Motor neuron (in vitro differentiated cells): Measurements from ENCODE around the gene NPAS1. TPM values are rescaled to one million over a fixed set of nuclear protein-coding genes. Genes with fewer than 3 reads are reported as not detected.
"Not testable (repeated sequence)": the region's sequence is repeated elsewhere in the genome, so short reads cannot be mapped to it uniquely, and the experiment has no call there.

ENCODE experiments used
- ATAC-seq, 8 experiments: fragments of 200-7000 bp; cut with Tn5 transposase; replicated peaks in 6 of 8; 2 replicates each; pipeline ENCODE4 v1.8.0; 2021; ENCODE audit warnings: mild to moderate bottlenecking in 8 of 8, moderate library complexity in 8 of 8
- H3K27ac ChIP-seq, 2 donors: fragments of 250-450 bp; sonication (Bioruptor Pico); 2 replicates each; pipeline ENCODE4 v1.9.0; 2021; ENCODE audit warnings: antibody characterized with exemption in 2 of 2, mild to moderate bottlenecking in 2 of 2, moderate library complexity in 1 of 2
- H3K4me1 ChIP-seq, 2 donors: fragments of 250-450 bp; sonication (Bioruptor Pico); replicated peaks in 1 of 2; 2 replicates each; pipeline ENCODE4 v1.6.1; 2021; ENCODE audit warnings: antibody characterized with exemption in 2 of 2, mild to moderate bottlenecking in 2 of 2, moderate library complexity in 1 of 2
- H3K4me3 ChIP-seq, 5 donors: fragments of 250-450 bp; sonication (Bioruptor Pico); 2 replicates each; pipeline ENCODE4 v1.9.0; 2021; ENCODE audit warnings: antibody characterized with exemption in 5 of 5, mild to moderate bottlenecking in 5 of 5, moderate library complexity in 4 of 5
- WGBS, 10 experiments: fragments of 450-650 bp; shearing (Covaris generic); methylation state at CpG; one replicate each; pipeline ENCODE4 v1.0.0; 2022; 5-methylcytosine and 5-hydroxymethylcytosine counted together
- in situ Hi-C, 9 experiments: fragments of 400-800 bp; cut with MboI; loops; one replicate each; pipeline ENCODE4 v1.15.0; 2021; ENCODE audit warnings: low sequenced_read_pairs in 9 of 9, low pct_unique_long_range_greater_than_20kb in 2 of 9; ENCODE audit not compliant: unreplicated experiment in 9 of 9
- total RNA-seq, 8 experiments: library from RNA; unstranded; fragments of 300-600 nt; gene quantifications; 2 replicates each; pipeline versions ENCODE4 v1.2.3 to v1.2.4, GENCODE V29; 2022

Gene NPAS1
- total RNA-seq, 8 experiments from 2014 or later, result 0.63 to 3.8 (median 1.6) TPM

DNA sequence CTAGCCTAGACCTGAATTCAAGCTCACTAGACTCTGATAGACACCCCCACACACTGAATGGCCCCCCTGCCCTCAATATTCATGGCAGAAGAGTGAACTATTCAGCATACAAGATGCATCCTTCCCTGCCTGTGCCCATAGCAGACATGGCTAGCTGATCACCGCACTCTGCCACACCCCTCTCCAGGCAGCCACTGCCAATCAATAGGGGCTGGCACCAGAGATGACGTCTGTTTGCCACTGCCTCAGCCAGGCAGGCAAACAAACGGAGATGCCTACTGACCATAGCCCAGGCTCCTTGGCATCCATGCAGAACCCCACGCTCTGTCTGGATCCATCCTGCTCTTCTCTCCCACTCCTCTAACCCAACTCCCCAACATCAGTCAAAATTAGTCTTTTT is 13.8 kb upstream of the NPAS1 start:
- Histone ChIP-seq H3K4me3 (no peak overlapping the region), H3K27ac (no peak overlapping the region), H3K4me1 (peaks cover 10 to 14% of the 10 kb centered on the region in 2 donors)
- WGBS, 10 experiments, result 33 to 100% (median 100%) methylated on average over 1 to 3 of the region's 4 CpGs; no CpG with 5 or more reads in 3 of the 10 experiments
- peak in 1 of 8 experiments; percentile 42 for ATAC-seq
- in situ Hi-C loops, result no loop called here

DNA sequence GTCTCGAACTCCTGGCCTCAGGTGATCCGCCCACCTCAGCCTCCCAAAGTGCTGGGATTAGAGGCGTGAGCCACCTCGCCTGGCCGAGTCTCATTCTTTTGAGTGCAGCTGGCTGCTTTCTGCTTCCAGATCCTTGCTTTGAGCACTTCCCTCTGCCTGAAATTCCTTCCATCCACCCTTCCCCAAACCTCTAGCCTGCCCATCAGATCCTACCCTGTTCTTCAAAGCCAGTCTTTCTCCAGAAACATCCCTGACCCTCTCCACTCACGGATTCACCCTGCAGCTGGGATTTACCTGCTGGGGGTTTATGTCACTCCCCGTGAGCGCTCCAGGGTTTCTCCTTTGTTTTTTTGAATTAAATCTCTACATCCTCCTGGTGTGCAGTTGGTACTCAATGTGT is 13.1 kb upstream of the NPAS1 start:
- WGBS, 10 experiments, result 60 to 100% (median 74%) methylated on average over 1 to 5 of the region's 8 CpGs; no CpG with 5 or more reads in 2 of the 10 experiments

DNA sequence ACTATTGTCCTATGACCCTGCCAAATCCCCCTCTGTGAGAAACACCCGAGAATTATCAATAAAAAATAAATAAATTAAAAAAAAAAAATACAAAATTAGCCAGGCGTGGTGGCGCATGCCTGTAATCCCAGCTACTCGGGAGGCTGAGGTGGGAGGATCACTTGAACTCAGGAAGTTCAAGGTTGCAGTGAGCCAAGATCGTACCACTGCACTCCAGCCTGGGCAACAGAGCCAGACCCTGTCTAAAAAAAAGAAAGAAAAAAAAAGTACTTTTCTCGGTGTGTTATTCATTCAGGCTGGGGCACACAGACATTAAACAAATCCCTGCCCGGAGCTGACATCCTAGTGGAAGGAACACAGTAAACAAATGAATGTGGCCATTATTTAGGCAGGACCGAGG is 9.1 kb upstream of the NPAS1 start:
- H3K27ac ChIP-seq, ATAC-seq, H3K4me3 ChIP-seq, in situ Hi-C loops, H3K4me1 ChIP-seq: not testable (repeated sequence)
- 42 to 95% (median 81%) methylated on average over 2 to 6 of the region's 8 CpGs; no CpG with 5 or more reads in 4 of the 10 experiments for WGBS, 10 experiments

More for the DNA sequence above, 13.1 kb upstream of the NPAS1 start:
- Histone ChIP-seq H3K27ac (no peak overlapping the region), H3K4me1 (peaks cover 10 to 14% of the 10 kb centered on the region in 2 donors), H3K4me3 (no peak overlapping the region)
- in situ Hi-C loops, result no loop called here
- no peak for ATAC-seq

DNA sequence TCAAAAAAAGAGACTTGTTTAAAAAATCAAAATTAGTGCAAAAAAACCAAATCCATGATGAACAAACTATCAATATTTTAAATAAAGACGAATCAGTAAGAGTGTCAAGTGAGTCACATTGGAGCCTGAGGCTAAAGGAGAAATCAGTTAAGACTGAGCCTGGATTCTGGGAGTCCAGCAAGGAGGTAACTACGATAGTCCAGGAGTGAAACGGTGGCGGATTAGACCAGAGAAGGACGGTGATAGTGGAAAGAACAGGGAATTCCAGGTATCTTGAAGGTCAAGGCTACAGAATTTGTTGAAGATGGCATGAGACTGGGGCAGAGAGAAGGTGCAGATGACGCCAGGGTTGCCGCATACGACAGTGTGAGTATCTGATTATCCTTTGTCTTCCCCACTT is 7.0 kb upstream of the NPAS1 start:
- no peak overlapping the region for H3K4me3 ChIP-seq
- 5 to 69% (median 26%) methylated on average over 2 to 8 of the region's 8 CpGs; no CpG with 5 or more reads in 2 of the 10 experiments for WGBS, 10 experiments
- peak in 3 of 8 experiments; percentile 22 to 50 (median 35) for ATAC-seq
- in situ Hi-C loops, result no loop called here
- no peak overlapping the region for H3K27ac ChIP-seq
- H3K4me1 ChIP-seq, result no peaks in the 10 kb centered on the region

DNA sequence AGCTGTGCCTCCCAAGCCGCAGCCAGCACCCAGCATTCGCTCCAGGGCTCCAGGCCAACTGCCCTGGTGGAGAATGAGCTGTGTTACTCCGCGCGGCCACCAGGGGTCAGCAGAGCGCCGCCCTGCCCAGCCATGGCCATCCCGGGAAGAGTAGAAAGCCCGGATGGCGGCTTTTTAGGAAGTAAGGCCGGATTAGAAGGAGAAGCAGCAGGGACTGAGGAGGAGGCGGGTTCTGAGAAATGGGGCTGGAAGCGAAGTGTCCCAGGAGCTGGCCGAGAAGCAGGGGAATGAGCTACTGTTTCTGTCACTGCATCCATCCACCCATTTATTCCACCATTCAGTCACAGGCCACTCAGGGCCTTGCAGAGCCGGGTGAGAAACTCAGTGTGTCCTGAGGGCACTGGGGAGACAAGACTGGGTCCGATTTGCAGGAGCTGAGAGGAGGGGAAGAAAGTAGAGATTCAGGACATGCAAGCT is 6.6 kb upstream of the NPAS1 start:
- Histone ChIP-seq H3K4me1 (no peaks in the 10 kb centered on the region), H3K4me3 (no peak overlapping the region), H3K27ac (no peak overlapping the region)
- in situ Hi-C loops, result no loop called here
- ATAC-seq, result peak; percentile 91 to 97 (median 96)
- WGBS, 10 experiments, result 0 to 62% (median 2%) methylated on average over 2 to 14 of the region's 16 CpGs; no CpG with 5 or more reads in 4 of the 10 experiments

DNA sequence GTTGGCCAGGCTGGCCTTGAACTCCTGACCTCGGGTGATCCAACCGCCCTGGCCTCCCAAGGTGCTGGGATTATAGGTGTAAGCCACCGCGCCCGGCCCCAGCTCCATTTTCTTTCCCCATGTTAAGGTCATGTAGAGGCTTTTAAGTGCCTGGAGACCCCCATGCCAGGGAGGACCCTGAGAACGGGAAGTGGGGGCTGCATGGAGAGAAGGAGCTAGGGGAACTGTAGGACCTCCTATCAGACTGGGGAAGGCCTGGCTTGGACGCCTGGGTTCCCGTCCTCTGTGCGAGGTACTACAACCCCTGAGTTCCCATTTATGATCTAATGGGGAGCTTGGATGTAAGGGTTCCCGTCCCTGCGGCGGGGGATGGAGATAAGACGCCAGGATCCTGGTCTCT is 714 bp upstream of the NPAS1 start:
- ATAC-seq, result no peak
- no peak overlapping the region for H3K4me3 ChIP-seq
- H3K4me1 ChIP-seq, result peaks cover 14 to 21% of the 10 kb centered on the region in 2 donors
- in situ Hi-C loops, result no loop called here
- H3K27ac ChIP-seq, result no peak overlapping the region
- 20 to 57% (median 40%) methylated on average over 2 to 10 of the region's 13 CpGs; no CpG with 5 or more reads in 5 of the 10 experiments for WGBS, 10 experiments

DNA sequence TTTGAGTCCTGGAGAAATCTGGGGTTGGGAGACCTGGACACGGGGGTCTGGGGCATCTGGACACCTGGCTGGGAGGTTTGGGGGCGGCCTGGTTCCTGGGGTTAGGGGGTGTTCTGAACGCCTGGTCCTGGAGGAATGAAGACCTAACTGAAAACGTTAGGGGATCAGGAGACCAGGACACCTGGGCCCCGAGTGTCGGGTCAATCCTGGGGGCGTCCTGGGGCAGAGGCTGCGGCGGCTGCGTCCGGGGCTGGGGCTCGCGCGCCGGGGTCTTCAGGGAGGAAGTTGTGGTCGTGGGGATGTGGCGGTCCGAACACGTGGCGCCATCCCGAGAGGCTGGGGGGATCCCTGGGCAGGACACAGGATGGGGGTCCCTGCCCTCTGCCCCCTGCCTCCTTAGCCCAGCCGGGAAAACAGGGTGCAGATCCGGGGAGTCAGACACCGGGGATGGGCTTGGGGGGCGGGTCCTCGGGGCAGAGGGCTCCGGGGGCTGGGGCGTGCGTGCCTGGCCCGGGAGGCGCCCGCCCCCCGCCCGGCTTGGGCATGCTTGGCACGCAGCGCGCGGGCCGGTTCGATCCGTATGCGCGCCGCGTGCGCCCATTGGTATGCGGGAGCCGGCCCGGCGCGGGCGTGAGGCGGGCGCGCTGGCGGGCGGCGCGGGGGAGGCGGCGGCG is 632 bp downstream of the NPAS1 start:
- Histone ChIP-seq H3K27ac (no peak overlapping the region), H3K4me3 (peak overlapping the region; percentile 19 to 33 (median 29)), H3K4me1 (peaks cover 14 to 21% of the 10 kb centered on the region in 2 donors)
- in situ Hi-C loops, result no loop called here
- WGBS, 10 experiments, result no CpG with 5 or more reads among the region's 62 CpGs
- ATAC-seq, result peak; percentile 13 to 47 (median 33)

DNA sequence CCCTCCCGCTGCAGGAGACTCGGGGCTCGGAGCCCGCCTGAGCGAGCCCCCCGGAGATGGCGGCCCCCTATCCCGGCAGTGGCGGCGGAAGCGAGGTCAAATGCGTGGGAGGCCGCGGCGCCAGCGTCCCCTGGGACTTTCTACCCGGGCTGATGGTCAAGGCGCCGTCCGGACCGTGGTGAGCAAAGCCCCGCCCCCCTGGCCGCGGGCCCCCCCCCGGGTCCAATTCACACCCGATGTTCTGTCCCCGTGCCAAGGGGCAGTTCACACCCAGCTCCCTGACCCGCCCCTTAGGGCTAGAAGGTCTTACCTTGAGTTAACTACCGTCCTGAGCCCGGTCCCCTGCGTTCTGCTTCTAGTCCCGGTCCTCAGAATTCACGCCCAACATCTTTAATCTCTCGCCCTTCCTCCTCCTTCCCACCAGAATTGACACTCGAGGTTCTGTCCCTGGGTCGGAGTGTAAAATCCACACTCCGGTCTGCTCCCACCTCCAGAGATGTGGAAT is 1.4 kb downstream of the NPAS1 start:
- 0% methylated on average over 1 to 2 of the region's 37 CpGs; no CpG with 5 or more reads in 8 of the 10 experiments for WGBS, 10 experiments
- peak; percentile 8 to 41 (median 20) for ATAC-seq
- in situ Hi-C loops, result no loop called here

DNA sequence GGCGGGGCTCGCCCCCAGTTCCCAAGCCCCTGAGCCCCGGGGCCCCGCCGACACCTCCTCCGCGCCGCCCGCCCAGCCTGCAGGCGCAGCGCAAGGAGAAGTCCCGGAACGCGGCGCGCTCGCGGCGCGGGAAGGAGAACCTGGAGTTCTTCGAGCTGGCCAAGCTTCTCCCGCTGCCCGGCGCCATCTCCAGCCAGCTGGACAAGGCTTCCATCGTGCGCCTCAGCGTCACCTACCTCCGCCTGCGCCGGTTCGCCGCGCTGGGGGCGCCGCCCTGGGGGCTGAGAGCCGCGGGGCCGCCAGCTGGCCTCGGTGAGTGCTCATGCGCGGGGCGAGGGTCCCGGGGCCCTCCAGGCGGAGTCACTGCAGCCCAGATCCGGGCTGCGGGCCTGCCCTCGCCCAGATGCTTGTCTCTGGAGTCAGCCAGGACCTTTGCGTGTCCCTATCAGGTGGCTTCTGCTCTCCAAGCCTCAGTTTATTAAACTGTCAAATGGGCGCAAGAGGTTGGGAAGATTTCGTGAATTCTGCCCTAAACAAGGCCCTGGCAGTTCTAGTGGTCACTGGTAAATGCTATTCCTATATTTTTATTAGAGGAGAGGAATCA is 2.0 kb downstream of the NPAS1 start:
- ATAC-seq, result peak in 2 of 8 experiments; percentile 22 to 45
- Histone ChIP-seq H3K4me1 (peaks cover 14 to 21% of the 10 kb centered on the region in 2 donors), H3K27ac (no peak overlapping the region), H3K4me3 (peak overlapping the region in 2 of 5 donors; percentile 29 to 33)
- in situ Hi-C loops, result no loop called here
- WGBS, 10 experiments, result 0 to 20% (median 10%) methylated on average over 1 to 5 of the region's 50 CpGs; no CpG with 5 or more reads in 7 of the 10 experiments

More for the DNA sequence above, 1.4 kb downstream of the NPAS1 start:
- no peak overlapping the region for H3K27ac ChIP-seq
- peaks cover 14 to 21% of the 10 kb centered on the region in 2 donors for H3K4me1 ChIP-seq
- peak overlapping the region; percentile 19 to 33 (median 29) for H3K4me3 ChIP-seq

DNA sequence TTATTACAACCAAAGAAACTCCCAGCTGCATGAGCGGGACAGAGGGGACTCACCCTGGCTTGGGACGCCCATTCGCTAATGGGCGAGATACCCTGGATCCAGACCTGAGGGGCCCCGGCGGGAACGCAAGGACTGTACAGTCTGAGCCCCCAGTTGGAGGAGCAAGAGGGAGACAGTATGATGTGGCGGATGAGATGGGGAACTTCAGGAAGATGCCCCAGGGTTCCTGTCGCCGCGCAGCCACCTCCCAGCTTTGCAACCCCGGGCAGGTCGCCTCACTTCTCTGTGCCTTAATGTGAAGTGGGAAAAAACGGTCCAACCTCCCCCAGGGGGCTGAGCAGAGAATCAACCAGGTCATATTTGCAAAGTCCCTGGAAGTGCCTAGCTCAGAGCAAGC is 2.5 kb downstream of the NPAS1 start:
- Histone ChIP-seq H3K4me1 (peaks cover 14 to 21% of the 10 kb centered on the region in 2 donors), H3K27ac (no peak overlapping the region), H3K4me3 (no peak overlapping the region)
- no peak for ATAC-seq
- in situ Hi-C loops, result no loop called here
- WGBS, 10 experiments, result 31 to 77% (median 58%) methylated on average over 4 to 9 of the region's 14 CpGs; no CpG with 5 or more reads in 7 of the 10 experiments

DNA sequence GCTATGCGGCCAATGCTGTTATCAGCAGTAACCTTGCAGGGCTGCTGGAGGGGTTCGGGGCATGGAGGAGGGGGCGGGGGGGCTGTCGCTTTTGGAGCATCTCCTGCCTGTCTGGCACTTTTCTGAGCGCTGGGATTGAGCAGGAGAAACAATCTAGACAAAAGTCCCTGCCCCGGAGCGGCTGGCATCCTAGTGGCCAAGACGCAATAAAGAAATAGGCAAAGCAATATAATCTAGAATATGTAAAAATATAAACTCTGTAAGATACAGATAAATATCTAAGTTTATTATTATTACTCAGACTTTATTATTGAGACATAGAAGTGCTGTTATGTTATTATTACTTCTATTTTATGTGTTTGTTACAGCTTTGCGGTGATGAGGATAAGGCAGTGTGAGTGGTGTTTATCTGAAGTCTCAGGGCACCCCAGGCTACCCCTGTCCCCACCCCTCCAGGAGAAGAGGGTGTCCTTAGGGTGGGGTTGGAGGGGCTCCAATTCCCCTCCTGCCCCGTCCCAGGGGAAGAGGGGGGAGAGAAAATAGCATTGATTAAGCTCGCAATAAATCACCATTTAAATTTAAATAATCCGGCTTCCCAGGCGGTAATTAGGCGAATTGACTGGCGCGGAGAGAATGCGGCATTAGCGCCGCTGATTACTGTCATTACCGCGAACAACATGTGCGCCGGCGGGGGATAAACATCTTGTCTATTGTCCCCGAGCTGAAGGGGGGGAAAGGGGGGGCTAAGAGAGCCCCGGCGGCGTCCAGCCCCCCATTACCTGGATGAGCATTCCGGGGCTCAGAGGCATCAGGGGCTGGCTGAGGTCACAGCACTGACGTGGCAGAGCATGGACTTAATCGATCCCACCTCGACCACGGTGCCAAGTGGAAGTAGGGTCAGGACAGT is 3.2 kb downstream of the NPAS1 start:
- H3K4me1 ChIP-seq, result peaks cover 16 to 23% of the 10 kb centered on the region in 2 donors
- in situ Hi-C loops, result no loop called here
- H3K4me3 ChIP-seq, result peak overlapping the region in 2 of 5 donors; percentile 11 to 16
- no peak overlapping the region for H3K27ac ChIP-seq
- ATAC-seq, result peak in 4 of 8 experiments; percentile 17 to 21 (median 19)
- WGBS, 10 experiments, result 0 to 50% (median 15%) methylated on average over 1 to 7 of the region's 33 CpGs; no CpG with 5 or more reads in 5 of the 10 experiments

DNA sequence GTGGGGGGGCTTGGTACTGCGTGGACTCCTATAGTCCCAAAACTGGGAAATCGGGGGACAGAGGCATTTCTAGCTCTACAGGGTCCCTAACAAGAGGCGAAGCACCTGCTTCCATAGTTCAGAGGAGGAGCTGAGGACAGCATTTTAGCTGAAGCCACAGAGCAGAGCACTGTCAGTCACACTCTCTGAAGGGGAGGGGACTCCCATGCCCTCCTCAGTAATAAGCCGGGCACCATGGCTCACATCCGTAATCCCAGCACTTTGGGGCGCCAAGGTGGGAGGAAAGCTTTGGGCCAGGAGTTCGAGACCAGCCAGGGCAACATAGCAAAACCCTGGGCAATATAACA is 3.8 kb downstream of the NPAS1 start:
- H3K4me1 ChIP-seq, result peaks cover 22 to 29% of the 10 kb centered on the region in 2 donors
- 0 to 100% (median 31%) methylated on average over 1 to 4 of the region's 7 CpGs; no CpG with 5 or more reads in 4 of the 10 experiments for WGBS, 10 experiments
- peak in 2 of 8 experiments; percentile 5 to 9 for ATAC-seq
- in situ Hi-C loops, result no loop called here
- no peak overlapping the region for H3K27ac ChIP-seq
- H3K4me3 ChIP-seq, result no peak overlapping the region
